Activated gamma-delta T cell treated with Interleukin-2 at 50 U/mL for 16 hours (primary cell): Measurements from ENCODE around the gene PRSS22.

Experiments
- DNase-seq: peaks from one replicate; pipeline ENCODE4 v3.0.0-alpha.2; 2020

PRSS22 gene

GRCh38 chr16:2848933-2849725 is 8.8 kb downstream of the PRSS22 start:
- no peak for DNase-seq

- DNase-seq: no peak
These were observed 11.3 kb downstream of the PRSS22 start for GRCh38 chr16:2846511-2847310.

DNA sequence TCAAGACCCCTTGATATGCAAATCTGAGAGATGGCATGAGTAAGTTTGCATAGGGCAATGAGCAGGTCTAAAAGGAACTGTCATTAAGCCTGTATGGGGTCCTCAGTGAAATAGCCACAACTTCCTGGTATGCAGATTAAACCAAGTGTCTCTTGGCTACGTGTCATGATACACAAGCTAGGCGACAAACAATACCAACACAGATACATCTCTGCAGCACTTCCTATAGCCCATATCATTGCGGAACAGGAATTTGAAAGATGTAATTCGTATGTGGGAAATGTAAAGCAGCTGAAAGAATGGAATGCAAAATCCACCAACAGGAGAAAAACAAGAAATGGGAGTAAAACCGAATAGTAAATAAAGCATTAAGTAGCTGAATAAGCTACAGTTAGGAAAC is 12.9 kb downstream of the PRSS22 start:
- DNase-seq: no peak

DNA sequence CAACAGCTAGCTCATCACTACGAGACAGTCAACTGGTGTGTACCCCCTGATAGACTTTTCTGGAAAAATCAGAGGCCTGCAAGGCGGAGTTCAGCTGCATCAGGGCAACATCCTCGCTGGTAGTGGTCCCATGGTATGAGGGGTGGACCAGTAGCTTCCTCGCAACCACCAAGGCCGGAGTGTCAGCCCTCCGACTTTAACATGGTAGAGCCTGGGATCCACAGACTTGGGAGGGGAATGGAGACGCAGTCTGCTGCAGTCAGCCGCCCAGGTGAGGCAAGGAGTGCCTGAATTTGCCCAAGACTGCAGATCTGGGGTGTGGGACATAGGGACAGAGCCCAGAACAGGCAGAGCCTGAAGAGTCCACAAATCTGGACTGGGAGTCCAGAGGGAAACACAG is 14.4 kb downstream of the PRSS22 start:
- no peak for DNase-seq

- peak; percentile 77 for DNase-seq
These were observed 15.5 kb downstream of the PRSS22 start for GRCh38 chr16:2842340-2843000.

DNA sequence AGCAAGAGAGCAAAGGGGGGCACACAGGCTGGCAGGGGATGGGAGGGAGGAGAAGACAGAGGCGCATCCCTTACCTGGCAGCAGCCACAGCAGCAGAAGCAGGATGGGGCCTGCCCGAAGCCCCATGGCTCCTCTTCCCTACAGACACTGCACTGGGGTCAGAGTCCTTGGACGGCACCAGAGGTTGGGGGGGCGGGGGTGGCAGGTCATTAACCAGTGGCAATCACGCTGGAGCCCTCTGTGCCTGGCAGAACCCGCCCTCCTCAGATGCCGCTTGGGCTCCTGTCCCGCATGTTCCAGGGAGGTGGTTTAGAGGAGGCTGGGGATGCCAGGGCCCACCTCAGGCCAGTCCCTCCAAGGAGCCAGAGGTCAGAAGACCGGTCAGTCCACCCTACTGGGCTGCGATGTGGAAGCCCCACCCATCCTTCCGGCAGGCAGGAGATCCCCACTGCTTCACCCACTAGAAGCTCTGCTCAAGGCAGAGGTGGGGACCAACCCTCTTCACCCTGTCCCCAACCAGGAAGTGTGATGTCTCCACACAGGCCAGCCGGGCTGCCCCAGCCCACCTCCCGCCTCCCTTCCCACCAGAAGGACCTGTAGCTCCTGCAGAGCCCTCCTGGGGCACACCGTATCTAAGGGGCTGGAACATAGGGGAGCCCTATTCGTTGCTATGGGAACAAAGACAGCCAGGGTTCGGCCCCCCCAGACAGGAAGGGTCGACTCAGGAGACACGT is 16.2 kb downstream of the PRSS22 start:
- DNase-seq: no peak

GRCh38 chr16:2840914-2841313 is 17.1 kb downstream of the PRSS22 start:
- DNase-seq: no peak

- no peak for DNase-seq
These were observed 18.1 kb downstream of the PRSS22 start for GRCh38 chr16:2839650-2840450.

DNA sequence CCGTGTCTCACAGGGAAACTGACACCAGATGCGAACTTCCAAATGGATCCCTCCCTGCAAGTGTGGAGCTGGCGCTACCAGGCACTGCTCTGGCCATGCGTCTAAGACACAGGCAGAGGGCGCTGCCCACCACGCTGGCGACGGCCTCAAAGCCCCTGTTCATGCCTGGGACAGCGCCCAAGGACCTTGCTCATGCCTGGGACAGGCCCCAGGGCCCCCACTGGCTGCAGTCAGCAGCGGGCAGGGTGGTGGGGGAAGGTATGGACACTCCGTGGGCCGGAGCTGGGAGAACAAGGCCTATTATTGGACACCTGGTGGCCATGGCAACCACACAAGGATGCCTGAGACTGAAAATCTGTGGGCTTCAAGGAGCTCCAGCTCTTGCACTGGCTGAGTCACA is 19.0 kb downstream of the PRSS22 start:
- DNase-seq: peak; percentile 55

GRCh38 chr16:2836646-2837508 is 21.1 kb downstream of the PRSS22 start:
- no peak for DNase-seq

DNA sequence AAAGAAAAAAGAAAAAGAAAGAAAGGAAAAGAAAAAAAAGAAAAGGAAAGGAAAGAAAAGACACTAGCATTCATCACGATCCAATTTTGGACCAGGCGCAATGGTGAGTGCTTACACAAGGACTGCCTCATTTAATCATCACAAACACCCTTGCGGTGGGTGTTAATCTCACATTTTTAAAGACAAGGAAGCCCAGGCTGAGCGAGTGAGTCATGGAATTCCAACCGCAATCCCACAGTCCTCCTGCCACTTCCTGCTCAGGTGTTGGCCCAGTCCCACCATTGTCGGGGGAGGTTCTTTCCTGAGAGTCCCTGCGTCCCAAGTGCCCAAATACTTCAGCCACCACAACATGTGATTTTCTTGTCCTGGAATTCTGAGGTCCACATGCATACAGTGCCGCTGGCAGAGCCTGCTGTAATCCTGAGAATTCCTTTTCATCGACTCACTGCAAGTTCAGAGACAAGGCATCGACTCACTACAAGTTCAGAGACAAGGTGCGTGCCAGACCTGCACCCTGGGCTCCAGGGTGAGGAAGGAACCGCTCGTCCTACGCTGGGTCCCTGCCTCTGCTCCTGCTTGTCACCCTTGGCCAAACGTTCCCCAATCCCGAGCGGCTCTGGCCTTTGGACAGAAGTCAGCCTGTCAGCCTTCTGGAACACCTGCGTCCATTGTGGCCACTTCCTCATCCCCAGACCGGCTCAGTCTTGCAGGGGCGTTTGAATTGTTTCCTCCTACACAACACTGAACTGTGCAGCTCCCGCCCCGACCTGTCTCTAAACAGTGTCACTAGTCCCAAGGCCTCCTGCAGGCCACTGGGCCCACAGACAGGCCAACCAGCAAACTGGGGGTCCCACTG is 22.1 kb downstream of the PRSS22 start:
- DNase-seq: no peak

GRCh38 chr16:2834968-2835367 is 23.0 kb downstream of the PRSS22 start:
- no peak for DNase-seq

DNA sequence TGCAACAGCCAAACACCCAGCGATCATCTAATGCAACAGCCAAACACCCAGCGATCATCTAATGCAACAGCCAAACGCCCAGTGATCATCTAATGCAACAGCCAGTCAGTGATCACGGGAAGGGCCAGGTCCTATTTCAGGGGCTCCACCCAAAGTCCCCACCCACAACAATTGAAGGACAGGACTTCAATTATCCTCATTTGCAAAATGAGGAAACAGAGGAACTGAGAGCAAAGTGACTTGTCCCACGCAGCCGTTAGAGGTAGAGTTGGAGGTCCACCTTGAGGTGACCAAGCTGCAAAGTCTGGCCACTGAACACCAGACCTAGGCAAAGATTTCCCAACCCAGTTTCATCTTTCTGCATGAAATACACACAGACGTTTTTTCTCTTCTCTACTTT is 24.2 kb downstream of the PRSS22 start:
- DNase-seq: no peak

GRCh38 chr16:2831203-2831602 is 26.8 kb downstream of the PRSS22 start:
- DNase-seq: no peak

GRCh38 chr16:2830355-2830695 is 27.6 kb downstream of the PRSS22 start:
- DNase-seq: no peak

- DNase-seq: no peak
These were observed 28.2 kb downstream of the PRSS22 start, which contains the start of gene ZG16B for GRCh38 chr16:2829501-2830354. Gene ZG16B (plus strand): TSS chr16:2830303. CDS start chr16:2830442, 139 bp downstream.

DNA sequence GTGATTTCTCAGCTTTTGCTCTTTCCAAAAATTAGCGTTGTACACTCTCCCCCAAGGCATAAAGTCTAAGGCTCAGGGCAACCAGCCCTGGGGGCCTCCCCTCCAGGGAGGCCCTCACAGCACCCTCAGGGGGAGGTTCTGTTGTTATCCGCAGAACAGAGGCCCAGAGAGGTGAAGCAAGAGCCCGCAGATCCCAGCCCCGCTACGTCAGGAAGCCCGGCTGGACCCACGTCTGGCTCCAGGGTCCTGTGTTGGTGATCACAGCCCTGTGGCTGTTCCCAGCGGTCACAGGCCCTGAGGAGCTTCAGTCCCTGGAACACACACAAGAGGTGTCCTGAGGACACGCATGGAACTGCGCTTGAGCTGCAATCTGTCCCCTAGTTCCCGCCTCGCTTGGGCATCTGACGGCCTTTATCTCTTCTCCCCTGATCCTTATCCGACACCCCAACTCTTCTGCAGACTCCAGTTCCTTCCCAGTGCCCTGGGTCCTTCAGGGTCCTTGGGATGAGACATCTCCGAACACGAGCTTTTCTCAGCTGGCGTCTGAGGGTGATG is 29.0 kb downstream of the PRSS22 start:
- no peak for DNase-seq

- no peak for DNase-seq
These were observed 29.5 kb downstream of the PRSS22 start for GRCh38 chr16:2828521-2828840.
